Measurements from ENCODE around the gene PTHLH.

PTHLH gene

GRCh38 chr12:27911397-27911796 lies 61.1 kb downstream of the PTHLH start:
- no peak for TF ChIP-seq CTCF (IDR thresholded peaks at IDR 0.05; ENCODE audit: low read depth, low read length)
- no peak for DNase-seq (ENCODE audit: extremely low read depth, low read depth)
